OCI-LY1 (cell line): ENCODE data around the gene TOMM5.

ENCODE experiments used
- H2AFZ ChIP-seq: fragments of 200-600 bp; sonication (generic), shearing (Covaris generic); 2 replicates; pipeline ENCODE4 v1.6.0; 2014; ENCODE audit warnings: antibody characterized with exemption, mild to moderate bottlenecking, low read length
- H3F3A ChIP-seq: fragments of 200-600 bp; sonication (generic), shearing (Covaris generic); 2 replicates; pipeline ENCODE4 v1.6.0; 2014; ENCODE audit warnings: mild to moderate bottlenecking, antibody characterized with exemption, low read length, moderate library complexity; ENCODE audit not compliant: insufficient read depth
- H3K27ac ChIP-seq: fragments of 200-600 bp; sonication (generic); 2 replicates; pipeline ENCODE4 v1.5.1; 2014; ENCODE audit warnings: low read length, mixed run types, mild to moderate bottlenecking, low read depth; ENCODE audit not compliant: poor library complexity, severe bottlenecking
- H3K27me3 ChIP-seq: fragments of 200-600 bp; sonication (generic); 2 replicates; pipeline ENCODE4 v1.6.0; 2014; ENCODE audit warnings: antibody characterized with exemption, mild to moderate bottlenecking, low read length, moderate library complexity; ENCODE audit not compliant: insufficient read depth
- H3K36me3 ChIP-seq: fragments of 200-600 bp; sonication (generic); 2 replicates; pipeline ENCODE4 v1.6.1; 2014; ENCODE audit warnings: mild to moderate bottlenecking, antibody characterized with exemption, low read length, moderate library complexity, mixed read lengths; ENCODE audit not compliant: insufficient read depth
- H3K4me1 ChIP-seq: fragments of 200-600 bp; sonication (generic); 2 replicates; pipeline ENCODE4 v1.5.1; 2014; ENCODE audit warnings: mild to moderate bottlenecking, low read length, moderate library complexity; ENCODE audit not compliant: insufficient read depth, severe bottlenecking
- H3K4me2 ChIP-seq: fragments of 200-600 bp; sonication (generic), shearing (Covaris generic); 2 replicates; pipeline ENCODE4 v1.6.1; 2014; ENCODE audit warnings: low read length
- H3K4me3 ChIP-seq: fragments of 200-600 bp; sonication (generic); 2 replicates; pipeline ENCODE4 v1.5.1; 2014; ENCODE audit warnings: low read length, low read depth, mild to moderate bottlenecking, mixed read lengths; ENCODE audit not compliant: poor library complexity, severe bottlenecking
- H3K79me2 ChIP-seq: fragments of 200-600 bp; shearing (Covaris generic); 2 replicates; pipeline ENCODE4 v1.6.1; 2016; ENCODE audit warnings: mixed run types, low read length, mixed read lengths; ENCODE audit not compliant: insufficient read depth
- H3K9ac ChIP-seq: fragments of 200-600 bp; sonication (generic), shearing (Covaris generic); 2 replicates; pipeline ENCODE4 v1.6.1; 2014; ENCODE audit warnings: mild to moderate bottlenecking, low read length, mixed read lengths
- H3K9me2 ChIP-seq: fragments of 200-600 bp; sonication (generic), shearing (Covaris generic); 2 replicates; pipeline ENCODE4 v1.6.1; 2014; ENCODE audit warnings: low read depth, mild to moderate bottlenecking, low read length, mixed read lengths
- H3K9me3 ChIP-seq: fragments of 200-600 bp; shearing (Covaris generic); 2 replicates; pipeline ENCODE4 v1.6.1; 2014; ENCODE audit warnings: low read length, mixed read lengths
- H4K20me1 ChIP-seq: fragments of 200-600 bp; sonication (generic), shearing (Covaris generic); 2 replicates; pipeline ENCODE4 v1.6.0; 2016; ENCODE audit warnings: mild to moderate bottlenecking, low read length; ENCODE audit not compliant: insufficient read depth
- CTCF ChIP-seq: fragments of 200-600 bp; sonication (generic), shearing (Covaris generic); IDR thresholded peaks from 2 replicates; pipeline ENCODE4 v1.5.1; 2017; ENCODE audit warnings: mild to moderate bottlenecking, antibody characterized with exemption, low read length, moderate library complexity, mixed read lengths
- EZH2 ChIP-seq: fragments of 200-600 bp; sonication (generic), shearing (Covaris generic); IDR thresholded peaks from 2 replicates; pipeline ENCODE4 v1.8.0; 2017; ENCODE audit warnings: borderline replicate concordance, mixed run types, mild to moderate bottlenecking, antibody characterized with exemption, low read length, moderate library complexity, mixed read lengths

TOMM5 gene

GRCh38 chr9:37542488-37542887, 49.9 kb downstream of the TOMM5 start:
- H4K20me1 ChIP-seq = no peaks in the 10 kb centered on the region
- H2AFZ ChIP-seq = no peak overlapping the region
- H3F3A ChIP-seq = no peaks in the 10 kb centered on the region
- no peaks in the 10 kb centered on the region for H3K9me2 ChIP-seq
- no peak for TF ChIP-seq CTCF
- no peak for TF ChIP-seq EZH2
- H3K36me3 ChIP-seq = peaks cover 55% of the 10 kb centered on the region
- no peak overlapping the region for H3K27ac ChIP-seq
- H3K79me2 ChIP-seq = no peaks in the 10 kb centered on the region
- no peak overlapping the region for H3K4me2 ChIP-seq
- H3K4me3 ChIP-seq = no peak overlapping the region
- H3K4me1 ChIP-seq = no peaks in the 10 kb centered on the region
- no peaks in the 10 kb centered on the region for H3K27me3 ChIP-seq
- no peaks in the 10 kb centered on the region for H3K9me3 ChIP-seq
- no peak overlapping the region for H3K9ac ChIP-seq

- no peak for TF ChIP-seq CTCF
- no peaks in the 10 kb centered on the region for H3K4me1 ChIP-seq
- H3K9me3 ChIP-seq = no peaks in the 10 kb centered on the region
- no peak overlapping the region for H3K4me3 ChIP-seq
- no peak overlapping the region for H3K9ac ChIP-seq
- H3K36me3 ChIP-seq = peaks cover 59% of the 10 kb centered on the region
- no peak overlapping the region for H3K4me2 ChIP-seq
- H4K20me1 ChIP-seq = no peaks in the 10 kb centered on the region
- H2AFZ ChIP-seq = no peak overlapping the region
- no peaks in the 10 kb centered on the region for H3K9me2 ChIP-seq
- H3F3A ChIP-seq = no peaks in the 10 kb centered on the region
- H3K79me2 ChIP-seq = no peaks in the 10 kb centered on the region
- H3K27me3 ChIP-seq = no peaks in the 10 kb centered on the region
- H3K27ac ChIP-seq = no peak overlapping the region
These were observed 50.9 kb downstream of the TOMM5 start for GRCh38 chr9:37541465-37541864.

DNA sequence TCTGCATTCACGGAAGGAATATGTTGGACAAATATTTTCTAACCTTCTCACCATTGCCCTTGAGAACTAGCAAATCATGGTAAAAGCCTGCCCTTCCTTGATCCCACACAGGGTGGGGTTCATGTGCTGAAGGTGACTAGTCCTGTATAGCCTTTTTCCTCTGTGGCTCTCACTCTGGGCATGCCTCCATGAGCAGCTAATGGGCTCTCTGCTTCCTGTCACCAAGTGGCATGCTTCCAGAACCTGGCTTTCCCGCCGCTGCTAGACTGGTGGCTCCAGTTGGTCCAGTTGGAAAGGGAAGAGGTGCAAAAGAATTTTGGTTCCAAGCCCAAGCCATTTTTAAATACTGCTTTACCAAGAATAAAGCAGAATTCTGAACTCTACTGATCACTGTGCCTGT, 51.8 kb downstream of the TOMM5 start:
- no peak overlapping the region for H3K4me3 ChIP-seq
- H3K4me1 ChIP-seq = no peaks in the 10 kb centered on the region
- TF ChIP-seq EZH2 = no peak
- TF ChIP-seq CTCF = no peak
- no peak overlapping the region for H3K27ac ChIP-seq
- H3K27me3 ChIP-seq = no peaks in the 10 kb centered on the region
- no peaks in the 10 kb centered on the region for H3K9me3 ChIP-seq
- H3K9me2 ChIP-seq = no peaks in the 10 kb centered on the region
- H2AFZ ChIP-seq = no peak overlapping the region
- H3K9ac ChIP-seq = no peak overlapping the region
- no peaks in the 10 kb centered on the region for H3K79me2 ChIP-seq
- no peaks in the 10 kb centered on the region for H3F3A ChIP-seq
- H4K20me1 ChIP-seq = no peaks in the 10 kb centered on the region
- H3K36me3 ChIP-seq = peaks cover 60% of the 10 kb centered on the region
- H3K4me2 ChIP-seq = no peak overlapping the region
